Stimulated activated CD8-positive, alpha-beta memory T cell treated with anti-CD3 and anti-CD28 coated beads, Interleukin-15, amount 100 ng/mL, for 48 hours (primary cell): ENCODE results near the gene MSANTD7.
A peak's percentile ranks its signal among the peaks of the same experiment; 100 is the strongest.
"Not testable (repeated sequence)": the region's sequence is repeated elsewhere in the genome, so short reads cannot be mapped to it uniquely, and the experiment has no call there.

ENCODE experiments used
- DNase-seq, 2 donors: peaks; one replicate each; pipeline ENCODE4 v3.0.0-alpha.2; 2020; ENCODE audit warnings: low read depth in 2 of 2

The MSANTD7 gene

GRCh38 chr10:14837757-14838581, at the start of gene MSANTD7, which contains the start of the genes CDNF and HSPA14:
MSANTD7 (plus strand) TSS chr10:14838306; CDS start chr10:14842285, 3,979 bp downstream.
CDNF (minus strand) TSS chr10:14838037; CDS start chr10:14837946, 91 bp downstream.
HSPA14 (plus strand) TSS chr10:14838306; CDS start chr10:14838403, 97 bp downstream.
- DNase-seq = peak; percentile 99

GRCh38 chr10:14798636-14799035, 39.5 kb upstream of the MSANTD7 start:
- no peak for DNase-seq

GRCh38 chr10:14800397-14800796, 37.7 kb upstream of the MSANTD7 start:
- no peak for DNase-seq

GRCh38 chr10:14801723-14802122, 36.4 kb upstream of the MSANTD7 start:
- no peak for DNase-seq

- DNase-seq = no peak
Observed at GRCh38 chr10:14803827-14804226, 34.3 kb upstream of the MSANTD7 start.

- no peak for DNase-seq
Observed at GRCh38 chr10:14806318-14806717, 31.8 kb upstream of the MSANTD7 start.

- no peak for DNase-seq
Observed at GRCh38 chr10:14810969-14811953, 26.8 kb upstream of the MSANTD7 start.

GRCh38 chr10:14812271-14812670, 25.8 kb upstream of the MSANTD7 start:
- DNase-seq = no peak

GRCh38 chr10:14815681-14816080, 22.4 kb upstream of the MSANTD7 start:
- DNase-seq = no peak

- not testable (repeated sequence) for DNase-seq
Observed at GRCh38 chr10:14816717-14817116, 21.4 kb upstream of the MSANTD7 start.

GRCh38 chr10:14820010-14820774, 17.9 kb upstream of the MSANTD7 start:
- no peak for DNase-seq

GRCh38 chr10:14820775-14821154, 17.3 kb upstream of the MSANTD7 start:
- DNase-seq = no peak

GRCh38 chr10:14821635-14822375, 16.3 kb upstream of the MSANTD7 start:
- no peak for DNase-seq

GRCh38 chr10:14822879-14823755, 15.0 kb upstream of the MSANTD7 start:
- no peak for DNase-seq

- DNase-seq = no peak
Observed at GRCh38 chr10:14823966-14824365, 14.1 kb upstream of the MSANTD7 start.

- no peak for DNase-seq
Observed at GRCh38 chr10:14826076-14826829, 11.9 kb upstream of the MSANTD7 start.

GRCh38 chr10:14833106-14833505, 5.0 kb upstream of the MSANTD7 start:
- DNase-seq = no peak

- no peak for DNase-seq
Observed at GRCh38 chr10:14836208-14836607, 1.9 kb upstream of the MSANTD7 start.
